GM12878 (cell line): ENCODE data around the gene JADE3. TPM values are rescaled to one million over a fixed set of nuclear protein-coding genes. Genes with fewer than 3 reads are reported as not detected.

ENCODE experiments used
- ATAC-seq: fragments of 200-7000 bp; cut with Tn5 transposase; 3 replicates; pipeline ENCODE4 v1.9.1; 2020; ENCODE audit warnings: mild to moderate bottlenecking, moderate library complexity
- BruUV-seq: library from RNA; stranded (reverse); fragments of 400-500 nt; replicated peaks from 2 replicates; lab custom pipeline; 2021; lab: Mats Ljungman, UMichigan
- CTCF ChIA-PET: fragments of 300-600 bp; sonication (Branson Sonifier 250); formaldehyde crosslinking; extraction: SDS; loops from one replicate; lab custom pipeline; 2021; ENCODE audit warnings: inconsistent platforms; lab: Yijun Ruan, JAX
- POLR2A ChIA-PET: fragments of 350-600 bp; formaldehyde crosslinking; extraction: SDS; loops from one replicate; lab custom pipeline; 2021; ENCODE audit warnings: inconsistent platforms; lab: Charles Lee
- RAD21 ChIA-PET: fragments of 300-600 bp; sonication (Branson Sonifier 250); formaldehyde crosslinking; loops from one replicate; lab custom pipeline; 2023; ENCODE audit warnings: antibody characterized with exemption; ENCODE audit not compliant: unreplicated experiment; lab: Charles Lee
- SMC1A ChIA-PET: fragments of 300-600 bp; sonication (Branson Sonifier 250); formaldehyde crosslinking; loops from one replicate; lab custom pipeline; 2023; ENCODE audit not compliant: unreplicated experiment, uncharacterized antibody; lab: Charles Lee
- DNase-seq: peaks from one replicate; pipeline ENCODE4 v3.0.0-alpha.2; 2011; ENCODE audit warnings: low read depth, low spot score
- FAIRE-seq: peaks from 3 replicates; lab custom pipeline; 2011; peaks lifted over from hg19 to GRCh38; lab: Jason Lieb, UNC
- H2AFZ ChIP-seq: 2 replicates; pipeline ENCODE4 v1.6.0; 2011; ENCODE audit warnings: low read depth, low read length, control low read depth; ENCODE audit not compliant: control insufficient read depth
- H3K27ac ChIP-seq: 2 replicates; pipeline ENCODE4 v1.5.1; 2011; ENCODE audit warnings: control low read depth; ENCODE audit not compliant: control insufficient read depth, insufficient read depth
- H3K27me3 ChIP-seq, 2 experiments: replicated peaks in 1 of 2; 2 replicates each; pipeline versions ENCODE4 v1.6.0 to v1.6.1; 2011; ENCODE audit warnings: low read length in 1 of 2; ENCODE audit not compliant: control insufficient read depth in 2 of 2, insufficient read depth in 2 of 2
- H3K36me3 ChIP-seq, 2 experiments: 2 replicates each; pipeline ENCODE4 v1.5.1; 2011; ENCODE audit warnings: low read length in 1 of 2; ENCODE audit not compliant: control insufficient read depth in 2 of 2, insufficient read depth in 2 of 2
- H3K4me1 ChIP-seq: 2 replicates; pipeline ENCODE4 v1.6.1; 2011; ENCODE audit warnings: mild to moderate bottlenecking, low read length, moderate library complexity, mixed read lengths; ENCODE audit not compliant: control insufficient read depth, insufficient read depth
- H3K4me2 ChIP-seq: 2 replicates; pipeline ENCODE4 v1.6.0; 2011; ENCODE audit warnings: control low read depth; ENCODE audit not compliant: control insufficient read depth, insufficient read depth
- H3K4me3 ChIP-seq: fragments of 200-600 bp; sonication (generic); 2 replicates; pipeline ENCODE4 v1.5.1; 2016
- H3K79me2 ChIP-seq: 2 replicates; pipeline ENCODE4 v1.6.0; 2011; ENCODE audit warnings: low read length; ENCODE audit not compliant: control insufficient read depth, insufficient read depth
- H3K9ac ChIP-seq: 2 replicates; pipeline ENCODE4 v1.8.0; 2011; ENCODE audit warnings: low read length, control low read depth, mixed read lengths; ENCODE audit not compliant: control insufficient read depth, insufficient read depth
- H3K9me3 ChIP-seq: replicated peaks from 3 replicates; pipeline ENCODE4 v1.5.1; 2011; ENCODE audit warnings: mild to moderate bottlenecking, low read length; ENCODE audit not compliant: control insufficient read depth, insufficient read depth
- H4K20me1 ChIP-seq: 2 replicates; pipeline ENCODE4 v1.6.0; 2011; ENCODE audit not compliant: control insufficient read depth, insufficient read depth
- CBFB ChIP-seq: IDR thresholded peaks from 2 replicates; pipeline ENCODE4 v1.6.1; 2016; ENCODE audit warnings: antibody characterized with exemption, low read depth
- IKZF2 ChIP-seq, 2 experiments: fragments of 450-650 bp; IDR thresholded peaks; 2 replicates each; pipeline ENCODE4 v1.6.1; 2017; ENCODE audit warnings: mild to moderate bottlenecking in 2 of 2, moderate library complexity in 2 of 2
- IRF4 ChIP-seq: IDR thresholded peaks from 2 replicates; pipeline ENCODE4 v1.6.1; 2011; ENCODE audit warnings: low read depth, low read length
- KLF5 ChIP-seq: fragments of 450-650 bp; IDR thresholded peaks from 2 replicates; pipeline ENCODE4 v1.6.1; 2014; ENCODE audit warnings: mild to moderate bottlenecking; ENCODE audit not compliant: partially characterized antibody
- MEF2B ChIP-seq: fragments of 450-650 bp; IDR thresholded peaks from 2 replicates; pipeline ENCODE4 v1.6.1; 2018; ENCODE audit warnings: mild to moderate bottlenecking, moderate library complexity; ENCODE audit not compliant: partially characterized antibody, poor library complexity, severe bottlenecking
- MXI1 ChIP-seq: fragments of 150-350 bp; IDR thresholded peaks from 2 replicates; pipeline ENCODE4 v1.6.1; 2011; ENCODE audit warnings: low read depth, mild to moderate bottlenecking, inconsistent platforms, low read length, improper control_type of control experiment
- NR2C2 ChIP-seq: IDR thresholded peaks from 2 replicates; pipeline ENCODE4 v1.6.1; 2011; ENCODE audit warnings: borderline replicate concordance, low read depth; ENCODE audit not compliant: control insufficient read depth, insufficient read length
- POLR2A ChIP-seq: IDR thresholded peaks from 2 replicates; pipeline ENCODE4 v1.6.1; 2011; ENCODE audit warnings: low read depth, mild to moderate bottlenecking, low read length
- RCOR1 ChIP-seq: conservative IDR thresholded peaks from 2 replicates; pipeline ENCODE4 v1.6.1; 2012; ENCODE audit warnings: low read depth, low read length, improper control_type of control experiment
- REST ChIP-seq: IDR thresholded peaks from 2 replicates; pipeline ENCODE4 v1.6.1; 2012; ENCODE audit warnings: mild to moderate bottlenecking, low read depth, low read length
- SMAD5 ChIP-seq: IDR thresholded peaks from 2 replicates; pipeline ENCODE4 v1.6.1; 2016; ENCODE audit warnings: antibody characterized with exemption, low read depth
- STAT3 ChIP-seq: IDR thresholded peaks from 2 replicates; pipeline ENCODE4 v1.6.1; 2011; ENCODE audit warnings: low read depth, low read length, improper control_type of control experiment
- ZBTB33 ChIP-seq: fragments of 450-650 bp; IDR thresholded peaks from 2 replicates; pipeline ENCODE4 v1.6.1; 2017; ENCODE audit warnings: mild to moderate bottlenecking
- WGBS: methylation state at CpG from one replicate; pipeline ENCODE4 v1.1.6; 2016; ENCODE audit warnings: low lambda C conversion rate; ENCODE audit not compliant: insufficient replicate concordance, insufficient coverage; ENCODE audit errors: missing lambda C conversion rate; 5-methylcytosine and 5-hydroxymethylcytosine counted together
- in situ Hi-C: fragments of 300-500 bp; cut with MboI; formaldehyde crosslinking; loops from 9 replicates; pipeline ENCODE4 v1.14.3; 2018; ENCODE audit warnings: mixed read lengths
- intact Hi-C: fragments of 100-400 bp; cut with micrococcal nuclease; formaldehyde crosslinking; loops from one replicate; pipeline ENCODE4 v1.14.2; 2022; ENCODE audit not compliant: unreplicated experiment
- polyA plus RNA-seq, 11 experiments: library from polyadenylated mRNA; depleted of rRNA in 4 of 11; unstranded in 6 of 11; stranded (reverse) in 5 of 11; fragments of >200 nt; fragmentation: Nextera tagmentation in 4 of 11; fragmentation: Illumina TruSeq in 1 of 11; extraction: Ambion mirVana in 4 of 11; extraction: Trizol in 1 of 11; gene quantifications; 1 replicate in 1 of 11; 2 replicates in 10 of 11; pipeline versions ENCODE4 v1.2.1 to v1.2.3, GENCODE V29; 2011 to 2016; ENCODE audit warnings: inconsistent platforms in 2 of 11, missing spikeins in 2 of 11, low read depth in 1 of 11
- total RNA-seq, 4 experiments: library from RNA; depleted of rRNA in 3 of 4; stranded (reverse); fragments of >200 nt in 3 of 4; fragmentation: Illumina TruSeq in 1 of 4; extraction: Trizol in 1 of 4; gene quantifications; 2 replicates each; pipeline versions ENCODE4 v1.2.1 to v1.2.3, GENCODE V29; 2013 to 2021

The JADE3 gene
- total and polyA plus RNA-seq, 10 of the 15 experiments (the other 5 are each of a cell fraction or from before 2014, with no cell fraction given), result 0.06 to 13.0 (median 0.65) TPM

- H4K20me1 ChIP-seq, result no peaks in the 10 kb centered on the region
- no peak for FAIRE-seq
Measured at GRCh38 chrX:46994096-46994495, 81.9 kb downstream of the JADE3 start.

GRCh38 chrX:47012131-47012530 lies 99.9 kb downstream of the JADE3 start:
- Histone ChIP-seq H3K4me3 (no peak overlapping the region), H3K4me1 (no peaks in the 10 kb centered on the region), H3K4me2 (no peak overlapping the region), H3K27me3 (no peaks in the 10 kb centered on the region), H3K79me2 (no peaks in the 10 kb centered on the region), H3K36me3 (no peaks in the 10 kb centered on the region), H3K27ac (no peak overlapping the region), H2AFZ (no peak overlapping the region), H4K20me1 (no peaks in the 10 kb centered on the region), H3K9me3 (no peaks in the 10 kb centered on the region), H3K9ac (no peak overlapping the region)
- RAD21 ChIA-PET, result no interaction called here
- in situ Hi-C loops, result no loop called here
- CTCF ChIA-PET, result no interaction called here
- no peak for ATAC-seq
- SMC1A ChIA-PET, result no interaction called here
- POLR2A ChIA-PET, result no interaction called here
- no peak for FAIRE-seq
- no peak for DNase-seq
- no peak for TF ChIP-seq SMAD5
- TF ChIP-seq KLF5, result no peak
- no peak for TF ChIP-seq CBFB
- no peak for TF ChIP-seq ZBTB33
- TF ChIP-seq IKZF2 (IDR thresholded peaks at IDR 0.05), result no peak
- no peak for TF ChIP-seq REST
- TF ChIP-seq POLR2A, result no peak
- intact Hi-C loops, result no loop called here
- BruUV-seq, result no TSS peak
- WGBS, result 72% methylated on average over 4 of the region's 4 CpGs

More at GRCh38 chrX:46994096-46994495, 81.9 kb downstream of the JADE3 start:
- TF ChIP-seq STAT3 (no peak), RCOR1 (no peak), MXI1 (no peak), IRF4 (no peak), NR2C2 (no peak), MEF2B (no peak)
- ATAC-seq, result no peak
- intact Hi-C loops, result no loop called here
- Histone ChIP-seq H3K4me3 (no peak overlapping the region), H3K9ac (no peak overlapping the region), H3K4me2 (no peak overlapping the region), H3K27ac (no peak overlapping the region), H3K79me2 (no peaks in the 10 kb centered on the region), H3K9me3 (no peaks in the 10 kb centered on the region; the same call in 2 of the 3 replicates), H3K27me3 (no peaks in the 10 kb centered on the region), H3K4me1 (no peaks in the 10 kb centered on the region), H3K36me3 (no peaks in the 10 kb centered on the region), H2AFZ (no peak overlapping the region)
- no TSS peak for BruUV-seq
- in situ Hi-C loops, result no loop called here
- ChIA-PET CTCF (interaction anchor here (0.6 to 2.0 kb wide), 3 partner anchors 8 to 91 kb away, joined by 3 to 6 read pairs (median 3); no protein-coding TSS in a partner anchor), SMC1A (no interaction called here), POLR2A (no interaction called here), RAD21 (interaction anchor here (1.1 to 1.2 kb wide), 2 partner anchors 90 to 91 kb away, joined by 3 to 4 read pairs; no protein-coding TSS in a partner anchor)
- no peak for DNase-seq
